ENCODE results near the gene CLSTN2.

DNA sequence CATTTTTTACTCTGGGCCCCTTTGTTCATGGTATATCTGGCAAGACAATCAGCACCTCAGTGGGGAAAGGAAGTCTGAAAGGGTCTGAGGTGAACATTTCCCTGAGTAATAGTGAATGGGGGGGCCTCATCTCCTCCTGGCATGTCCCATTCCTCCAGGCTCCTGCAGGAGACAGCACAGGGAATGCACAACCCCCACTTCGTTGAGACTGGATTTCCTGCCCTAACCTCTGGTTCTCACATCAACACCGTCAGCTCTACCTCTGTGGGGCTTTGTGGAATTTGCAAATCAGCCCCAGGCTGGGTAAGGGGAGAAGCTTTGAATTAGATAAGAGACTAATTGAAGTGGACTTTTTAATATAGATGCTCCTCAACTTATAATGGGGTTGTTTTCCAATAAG lies 574.5 kb downstream of the CLSTN2 start:
- TF ChIP-seq, protein P1, sequence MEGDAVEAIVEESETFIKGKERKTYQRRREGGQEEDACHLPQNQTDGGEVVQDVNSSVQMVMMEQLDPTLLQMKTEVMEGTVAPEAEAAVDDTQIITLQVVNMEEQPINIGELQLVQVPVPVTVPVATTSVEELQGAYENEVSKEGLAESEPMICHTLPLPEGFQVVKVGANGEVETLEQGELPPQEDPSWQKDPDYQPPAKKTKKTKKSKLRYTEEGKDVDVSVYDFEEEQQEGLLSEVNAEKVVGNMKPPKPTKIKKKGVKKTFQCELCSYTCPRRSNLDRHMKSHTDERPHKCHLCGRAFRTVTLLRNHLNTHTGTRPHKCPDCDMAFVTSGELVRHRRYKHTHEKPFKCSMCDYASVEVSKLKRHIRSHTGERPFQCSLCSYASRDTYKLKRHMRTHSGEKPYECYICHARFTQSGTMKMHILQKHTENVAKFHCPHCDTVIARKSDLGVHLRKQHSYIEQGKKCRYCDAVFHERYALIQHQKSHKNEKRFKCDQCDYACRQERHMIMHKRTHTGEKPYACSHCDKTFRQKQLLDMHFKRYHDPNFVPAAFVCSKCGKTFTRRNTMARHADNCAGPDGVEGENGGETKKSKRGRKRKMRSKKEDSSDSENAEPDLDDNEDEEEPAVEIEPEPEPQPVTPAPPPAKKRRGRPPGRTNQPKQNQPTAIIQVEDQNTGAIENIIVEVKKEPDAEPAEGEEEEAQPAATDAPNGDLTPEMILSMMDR (IDR thresholded peaks at IDR 0.05; ENCODE audit: low read length) = no peak
- TF ChIP-seq EZH2 (optimal IDR thresholded peaks at IDR 0.05; ENCODE audit: low read depth, low read length) = no peak

Measured in MM.1S (cell line).